BLaER1 treated with 17β-estradiol and CSF1 and Interleukin-3, amounts not matched to agents 10 nM and 100 nM (cell line): Measurements from ENCODE around the gene PRCD.

Experiments
- H3K27ac ChIP-seq, 11 experiments: shearing (Covaris generic); formaldehyde crosslinking; 2 replicates each; pipeline ENCODE4 v1.8.1; 2022
- H3K27me3 ChIP-seq, 11 experiments: shearing (Covaris generic); formaldehyde crosslinking; 2 replicates each; pipeline ENCODE4 v1.8.1; 2022
- H3K36me3 ChIP-seq, 11 experiments: shearing (Covaris generic); formaldehyde crosslinking; 2 replicates each; pipeline ENCODE4 v1.8.1; 2022
- H3K4me1 ChIP-seq, 10 experiments: shearing (Covaris generic); formaldehyde crosslinking; 2 replicates each; pipeline ENCODE4 v1.8.1; 2022
- H3K4me2 ChIP-seq, 11 experiments: shearing (Covaris generic); formaldehyde crosslinking; 2 replicates each; pipeline ENCODE4 v1.8.1; 2022
- H3K4me3 ChIP-seq, 10 experiments: shearing (Covaris generic); formaldehyde crosslinking; 2 replicates each; pipeline ENCODE4 v1.8.1; 2022
- H3K9ac ChIP-seq, 11 experiments: shearing (Covaris generic); formaldehyde crosslinking; 2 replicates each; pipeline ENCODE4 v1.8.1; 2022
- H3K9me3 ChIP-seq, 11 experiments: shearing (Covaris generic); formaldehyde crosslinking; replicated peaks in 1 of 11; 2 replicates each; pipeline ENCODE4 v1.8.1; 2022
- H4K20me1 ChIP-seq, 11 experiments: shearing (Covaris generic); formaldehyde crosslinking; 2 replicates each; pipeline ENCODE4 v1.8.1; 2022
- Cebpa-rat ChIP-seq, 11 experiments: shearing (Covaris generic); IDR thresholded peaks; 2 replicates each; pipeline ENCODE4 v1.8.1; 2022

PRCD gene

DNA sequence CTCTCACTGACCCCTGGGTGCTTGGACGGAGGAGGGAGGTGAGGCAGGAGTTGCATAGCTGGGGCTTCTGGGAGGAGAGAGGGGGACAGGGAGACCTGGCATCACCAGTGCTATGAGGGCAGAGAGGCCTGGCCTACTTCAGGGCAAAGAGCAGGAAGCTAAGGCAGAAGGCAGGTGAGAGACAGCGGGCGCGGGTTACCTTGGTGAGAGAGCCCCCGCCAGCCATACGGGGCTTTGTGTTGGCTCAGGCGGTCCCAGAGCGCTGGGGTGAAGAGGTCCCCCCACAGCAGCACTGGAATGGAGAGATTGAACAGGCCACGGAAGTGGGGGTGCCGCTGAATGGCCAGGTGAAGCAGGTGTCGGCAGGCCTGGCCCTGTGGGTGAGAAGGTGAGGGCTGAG is 34.3 kb downstream of the PRCD start:
- no peak overlapping the region for H3K4me3 ChIP-seq
- TF ChIP-seq Cebpa-rat (IDR thresholded peaks at IDR 0.05), result no peak
- H3K4me2 ChIP-seq, result no peak overlapping the region

DNA sequence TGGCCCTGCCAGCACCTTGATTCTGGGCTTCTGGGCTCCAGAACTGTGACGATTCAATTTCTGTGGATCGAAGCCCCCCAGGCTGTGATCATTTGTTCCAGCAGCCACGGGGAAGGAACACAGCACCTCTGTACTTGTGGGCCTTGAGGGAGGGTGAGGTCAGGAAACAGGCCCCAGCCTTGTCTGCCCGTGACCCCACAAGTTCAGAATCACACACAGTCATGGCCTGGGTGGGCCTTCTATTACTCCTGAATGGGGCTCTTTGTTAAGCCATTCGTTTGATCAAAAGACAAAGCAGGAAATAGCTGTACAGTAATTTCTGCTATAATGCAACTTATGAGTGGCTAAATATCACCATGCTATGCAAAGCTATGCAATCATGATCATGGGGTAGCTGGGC is 35.7 kb downstream of the PRCD start:
- no peak for TF ChIP-seq Cebpa-rat (IDR thresholded peaks at IDR 0.05)
- Histone ChIP-seq H3K36me3 (no peaks in the 10 kb centered on the region), H3K9me3 (peaks cover 0 to 11% (median 6%) of the 10 kb centered on the region in 11 experiments; a peak in 17 of 22 replicates), H3K4me1 (peaks cover 16 to 33% (median 30%) of the 10 kb centered on the region in 10 experiments), H3K27ac (no peak overlapping the region), H3K27me3 (peaks cover 26 to 52% (median 36%) of the 10 kb centered on the region in 11 experiments), H4K20me1 (peaks cover 0 to 35% (median 25%) of the 10 kb centered on the region in 11 experiments; a peak in 17 of 22 replicates), H3K4me3 (no peak overlapping the region), H3K4me2 (no peak overlapping the region), H3K9ac (no peak overlapping the region)

More for the DNA sequence above, 34.3 kb downstream of the PRCD start:
- no peaks in the 10 kb centered on the region for H3K36me3 ChIP-seq
- H3K27ac ChIP-seq, result no peak overlapping the region
- peaks cover 13 to 29% (median 25%) of the 10 kb centered on the region in 10 experiments for H3K4me1 ChIP-seq
- H3K9ac ChIP-seq, result no peak overlapping the region
- H4K20me1 ChIP-seq, result peaks cover 0 to 46% (median 35%) of the 10 kb centered on the region in 11 experiments; a peak in 17 of 22 replicates
- H3K9me3 ChIP-seq, result peaks cover 0 to 18% (median 9%) of the 10 kb centered on the region in 11 experiments; a peak in 17 of 22 replicates
- peaks cover 28 to 56% (median 45%) of the 10 kb centered on the region in 11 experiments for H3K27me3 ChIP-seq

DNA sequence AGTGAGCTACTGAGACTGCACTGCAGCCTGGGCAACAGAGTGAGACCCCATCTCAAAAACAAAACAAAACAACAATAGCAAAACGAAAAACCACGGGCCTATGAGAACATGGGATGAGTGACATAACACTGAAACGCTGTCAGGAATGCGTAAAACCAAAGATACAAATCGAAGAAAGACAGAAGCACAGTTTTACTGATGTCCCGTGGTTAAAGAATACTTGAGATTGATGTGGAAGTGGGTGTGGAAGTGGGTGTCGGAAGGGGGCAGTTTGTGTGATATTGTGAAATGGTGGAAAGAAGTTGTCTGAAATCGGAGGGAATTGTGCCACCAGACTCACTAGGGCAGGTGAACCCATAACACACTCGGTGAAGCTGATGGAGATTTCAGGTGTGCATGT is 36.3 kb downstream of the PRCD start:
- peaks cover 20 to 33% (median 30%) of the 10 kb centered on the region in 10 experiments for H3K4me1 ChIP-seq
- no peak overlapping the region for H3K4me3 ChIP-seq
- no peak for TF ChIP-seq Cebpa-rat (IDR thresholded peaks at IDR 0.05)
- no peak overlapping the region for H3K27ac ChIP-seq
- H3K4me2 ChIP-seq, result no peak overlapping the region
- H4K20me1 ChIP-seq, result peaks cover 0 to 29% (median 22%) of the 10 kb centered on the region in 11 experiments; a peak in 17 of 22 replicates
- peaks cover 0 to 5% (median under 1%) of the 10 kb centered on the region in 11 experiments; a peak in 10 of 22 replicates for H3K9me3 ChIP-seq
- H3K27me3 ChIP-seq, result peaks cover 21 to 49% (median 30%) of the 10 kb centered on the region in 11 experiments
- H3K9ac ChIP-seq, result no peak overlapping the region
- no peaks in the 10 kb centered on the region for H3K36me3 ChIP-seq

- peaks cover 0 to 14% (median 5%) of the 10 kb centered on the region in 11 experiments; a peak in 14 of 22 replicates for H4K20me1 ChIP-seq
- TF ChIP-seq Cebpa-rat (IDR thresholded peaks at IDR 0.05), result no peak
- no peak overlapping the region for H3K4me3 ChIP-seq
- no peak overlapping the region for H3K9ac ChIP-seq
- no peak overlapping the region for H3K27ac ChIP-seq
- H3K4me1 ChIP-seq, result peaks cover 12 to 20% (median 15%) of the 10 kb centered on the region in 10 experiments; a peak in 19 of 20 replicates
- H3K27me3 ChIP-seq, result peaks cover 24 to 48% (median 29%) of the 10 kb centered on the region in 11 experiments
- H3K36me3 ChIP-seq, result no peaks in the 10 kb centered on the region
- H3K4me2 ChIP-seq, result no peak overlapping the region
- H3K9me3 ChIP-seq, result no peaks in the 10 kb centered on the region
These were observed 38.0 kb downstream of the PRCD start for GRCh38 chr17:76577876-76578275.

DNA sequence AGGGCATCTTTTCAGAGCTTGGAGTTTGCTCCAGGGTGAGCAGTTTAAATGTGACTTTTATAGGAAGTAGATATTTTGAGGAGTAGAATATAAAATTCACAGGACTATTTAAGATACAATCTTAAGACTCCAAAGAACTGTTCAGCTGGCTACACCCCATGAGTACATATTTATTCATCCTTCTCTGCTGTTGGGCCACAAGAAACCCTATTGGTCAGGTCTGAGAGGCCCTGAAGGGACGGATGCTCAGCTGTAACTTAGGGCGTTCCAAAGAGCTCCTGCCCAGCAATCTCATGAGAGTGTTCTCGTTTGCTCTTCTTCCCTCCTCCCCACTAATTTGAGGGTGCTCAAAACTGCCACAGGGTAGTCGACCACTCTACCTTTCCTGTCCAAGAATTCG is 38.5 kb downstream of the PRCD start:
- Histone ChIP-seq H3K27ac (no peak overlapping the region), H3K27me3 (peaks cover 22 to 48% (median 30%) of the 10 kb centered on the region in 11 experiments), H3K9me3 (no peaks in the 10 kb centered on the region), H3K4me2 (peak overlapping the region in 3 of 11 experiments; percentile 35 to 55 (median 43); a peak in 2 of 22 replicates), H3K36me3 (no peaks in the 10 kb centered on the region), H4K20me1 (peaks cover 0 to 9% (median under 1%) of the 10 kb centered on the region in 11 experiments; a peak in 6 of 22 replicates), H3K4me3 (no peak overlapping the region), H3K4me1 (peaks cover 10 to 19% (median 12%) of the 10 kb centered on the region in 10 experiments; a peak in 18 of 20 replicates), H3K9ac (no peak overlapping the region)
- TF ChIP-seq Cebpa-rat (IDR thresholded peaks at IDR 0.05), result no peak

GRCh38 chr17:76579281-76579680 is 39.4 kb downstream of the PRCD start:
- no peak for TF ChIP-seq Cebpa-rat (IDR thresholded peaks at IDR 0.05)

DNA sequence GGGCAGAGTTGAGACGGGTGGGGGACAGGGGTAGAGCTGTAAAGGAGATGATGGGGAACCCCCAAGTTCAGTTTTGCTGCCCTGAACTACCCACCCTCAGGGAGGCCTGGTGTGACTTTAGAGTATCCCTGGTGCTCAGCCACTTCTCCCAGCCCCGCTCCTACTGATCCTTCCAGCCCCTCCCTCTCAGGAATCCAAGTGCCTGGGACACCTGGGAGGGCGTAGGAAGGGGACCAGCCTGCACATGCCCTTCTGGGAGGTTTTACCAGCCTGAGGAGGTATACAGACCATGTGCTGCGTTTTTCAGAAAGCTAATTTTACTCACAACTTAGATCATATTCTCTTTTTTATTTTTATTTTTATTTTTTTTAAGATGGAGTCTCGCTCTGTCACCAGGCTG is 41.7 kb downstream of the PRCD start:
- H3K36me3 ChIP-seq, result no peaks in the 10 kb centered on the region
- no peak overlapping the region for H3K4me3 ChIP-seq

More at GRCh38 chr17:76579281-76579680, 39.4 kb downstream of the PRCD start:
- Histone ChIP-seq H3K27ac (no peak overlapping the region), H3K9ac (no peak overlapping the region), H3K4me3 (no peak overlapping the region), H3K4me1 (peaks cover 9 to 19% (median 12%) of the 10 kb centered on the region in 10 experiments; a peak in 16 of 20 replicates), H4K20me1 (peaks cover 0 to 2% (median 0%) of the 10 kb centered on the region in 11 experiments; a peak in 4 of 22 replicates), H3K27me3 (peaks cover 25 to 48% (median 34%) of the 10 kb centered on the region in 11 experiments), H3K36me3 (no peaks in the 10 kb centered on the region), H3K9me3 (no peaks in the 10 kb centered on the region), H3K4me2 (peak overlapping the region; percentile 1 to 55 (median 29); a peak in 18 of 22 replicates)

GRCh38 chr17:76582660-76583059 is 42.8 kb downstream of the PRCD start:
- no peak for TF ChIP-seq Cebpa-rat (IDR thresholded peaks at IDR 0.05)
- H4K20me1 ChIP-seq, result peaks cover 0 to 29% (median 26%) of the 10 kb centered on the region in 11 experiments; a peak in 16 of 22 replicates
- no peaks in the 10 kb centered on the region for H3K36me3 ChIP-seq
- H3K4me3 ChIP-seq, result no peak overlapping the region
- no peak overlapping the region for H3K27ac ChIP-seq
- H3K4me1 ChIP-seq, result peaks cover 22 to 43% (median 36%) of the 10 kb centered on the region in 10 experiments; a peak in 19 of 20 replicates
- no peaks in the 10 kb centered on the region for H3K9me3 ChIP-seq
- no peak overlapping the region for H3K4me2 ChIP-seq
- H3K9ac ChIP-seq, result no peak overlapping the region
- peaks cover 48 to 71% (median 66%) of the 10 kb centered on the region in 11 experiments for H3K27me3 ChIP-seq

More for the DNA sequence above, 41.7 kb downstream of the PRCD start:
- H3K4me2 ChIP-seq, result no peak overlapping the region
- H4K20me1 ChIP-seq, result peaks cover 0 to 22% (median 19%) of the 10 kb centered on the region in 11 experiments; a peak in 15 of 22 replicates
- TF ChIP-seq Cebpa-rat (IDR thresholded peaks at IDR 0.05), result no peak
- H3K4me1 ChIP-seq, result peaks cover 18 to 38% (median 29%) of the 10 kb centered on the region in 10 experiments; a peak in 19 of 20 replicates
- H3K27me3 ChIP-seq, result peaks cover 36 to 60% (median 55%) of the 10 kb centered on the region in 11 experiments
- no peaks in the 10 kb centered on the region for H3K9me3 ChIP-seq
- no peak overlapping the region for H3K27ac ChIP-seq
- H3K9ac ChIP-seq, result no peak overlapping the region

DNA sequence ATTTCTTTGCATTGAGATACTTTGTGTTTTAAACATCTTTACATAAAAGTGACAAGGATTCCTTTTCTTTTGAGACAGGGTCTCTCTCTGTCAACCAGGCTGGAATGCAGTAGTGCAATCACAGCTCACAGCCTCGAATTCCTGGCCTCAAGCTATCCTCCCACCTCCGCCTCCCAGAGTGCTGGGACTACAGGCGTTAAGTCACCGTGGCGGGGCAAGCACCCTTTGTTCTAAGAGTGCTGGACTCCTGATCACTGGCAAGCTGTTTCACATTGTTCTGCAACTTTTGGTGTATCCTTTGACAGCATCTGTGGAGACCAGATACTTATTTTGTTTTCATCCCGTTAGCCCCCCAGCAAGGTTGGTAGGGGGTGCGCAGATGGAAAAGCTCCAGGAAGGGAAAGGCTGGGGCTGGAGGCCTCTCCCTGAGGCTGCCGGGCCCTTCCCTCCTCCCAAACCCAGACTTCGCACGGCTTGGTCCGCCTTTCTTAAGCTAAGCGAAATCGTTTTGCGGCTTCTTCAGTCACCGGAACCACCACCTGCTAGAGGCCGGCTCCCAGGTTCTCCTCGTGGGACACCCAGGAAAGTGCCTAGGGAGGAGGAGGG is 44.7 kb downstream of the PRCD start:
- H3K9me3 ChIP-seq, result peaks cover 0 to 6% (median 0%) of the 10 kb centered on the region in 11 experiments; a peak in 1 of 22 replicates
- H3K27ac ChIP-seq, result no peak overlapping the region
- H3K4me2 ChIP-seq, result peak overlapping the region; percentile 89 to 100 (median 99)
- peaks cover 0 to 29% (median 26%) of the 10 kb centered on the region in 11 experiments; a peak in 16 of 22 replicates for H4K20me1 ChIP-seq
- peak overlapping the region in 9 of 11 experiments; percentile 57 to 78 (median 64); a peak in 11 of 22 replicates for H3K9ac ChIP-seq
- H3K4me3 ChIP-seq, result peak overlapping the region; percentile 49 to 72 (median 63)
- H3K36me3 ChIP-seq, result no peaks in the 10 kb centered on the region
- no peak for TF ChIP-seq Cebpa-rat (IDR thresholded peaks at IDR 0.05)
- peaks cover 64 to 90% (median 83%) of the 10 kb centered on the region in 11 experiments for H3K27me3 ChIP-seq
- H3K4me1 ChIP-seq, result peaks cover 15 to 34% (median 28%) of the 10 kb centered on the region in 10 experiments; a peak in 17 of 20 replicates
